GM21447 (cell line): ENCODE results near the gene RILP.
A peak's percentile ranks its signal among the peaks of the same experiment; 100 is the strongest.

Experiments
- ATAC-seq: cut with Tn5 transposase; IDR thresholded peaks from one replicate; pipeline ENCODE4 v1.9.1; 2021; ENCODE audit not compliant: unreplicated experiment

Gene RILP

DNA sequence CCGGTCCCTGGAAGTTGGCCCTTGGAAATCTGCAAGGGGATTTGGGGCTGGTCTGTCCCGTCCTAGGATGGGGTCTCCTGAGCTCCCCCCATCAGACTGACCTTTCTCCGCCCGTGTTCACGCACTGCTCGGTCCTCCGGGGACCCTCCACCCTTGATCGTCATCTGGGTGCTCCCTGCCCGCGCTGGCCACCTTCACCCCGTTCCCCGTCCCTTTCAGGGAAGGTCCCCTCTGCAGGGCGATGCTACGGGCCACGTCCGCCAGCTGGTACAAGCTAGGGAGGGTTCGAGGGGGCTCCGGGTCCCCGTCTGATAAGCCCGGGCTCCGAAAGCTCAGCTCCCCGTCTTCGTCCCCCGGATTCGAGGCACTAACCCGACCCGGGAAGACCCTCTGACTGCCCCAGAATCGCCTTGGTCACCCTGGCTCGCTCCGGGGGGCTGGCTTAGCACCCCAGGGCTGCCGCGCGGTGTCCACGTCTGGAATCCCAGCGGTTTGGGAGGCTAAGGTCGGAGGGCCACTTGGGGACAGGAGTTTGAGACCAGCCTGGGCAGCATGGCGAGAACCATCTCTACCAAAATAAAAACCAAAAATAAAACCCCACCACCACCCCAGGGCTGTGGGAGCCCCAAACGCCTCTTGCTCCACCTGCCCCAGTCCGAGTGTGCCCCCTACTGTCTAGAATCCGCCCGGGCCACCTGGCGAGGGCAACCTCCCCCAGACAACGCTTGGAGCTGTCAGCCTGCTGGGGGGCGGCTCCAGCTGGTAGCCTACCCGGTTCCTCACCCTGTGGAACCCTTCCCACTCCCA, 20.0 kb downstream of the RILP start:
- ATAC-seq = no peak

DNA sequence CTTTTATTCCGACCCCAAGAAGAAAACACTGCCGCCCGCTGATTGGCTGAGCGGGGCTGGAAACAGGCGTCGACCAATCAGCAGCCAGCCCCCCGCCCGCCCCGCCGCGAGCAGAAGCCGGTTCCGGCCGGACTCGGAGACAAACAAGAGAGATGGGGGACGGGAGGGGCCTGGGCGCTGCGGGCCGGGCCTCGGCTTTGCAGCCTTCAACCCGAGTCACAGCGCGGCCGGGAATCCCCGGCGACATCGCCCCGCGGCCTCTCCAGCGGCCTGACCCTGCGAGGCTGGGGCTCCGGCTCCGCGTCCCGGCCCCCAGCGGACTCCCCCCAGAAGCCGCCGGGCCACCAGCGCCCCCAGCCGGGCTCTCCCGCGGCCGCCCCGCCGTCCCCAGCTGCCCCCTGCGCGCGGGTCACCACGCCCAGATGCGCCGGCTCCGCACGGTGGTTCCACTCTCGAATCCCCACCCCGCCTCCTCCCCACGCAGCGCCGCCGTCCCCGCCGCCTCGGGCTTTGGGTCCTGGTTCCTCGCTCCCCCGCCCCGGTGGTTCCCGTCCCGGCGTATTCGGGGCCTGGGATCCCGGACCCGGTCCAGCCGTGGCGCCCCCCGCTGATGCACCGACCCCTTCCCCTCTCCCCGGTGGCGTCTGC, 20.7 kb downstream of the RILP start:
- ATAC-seq = peak; percentile 40

DNA sequence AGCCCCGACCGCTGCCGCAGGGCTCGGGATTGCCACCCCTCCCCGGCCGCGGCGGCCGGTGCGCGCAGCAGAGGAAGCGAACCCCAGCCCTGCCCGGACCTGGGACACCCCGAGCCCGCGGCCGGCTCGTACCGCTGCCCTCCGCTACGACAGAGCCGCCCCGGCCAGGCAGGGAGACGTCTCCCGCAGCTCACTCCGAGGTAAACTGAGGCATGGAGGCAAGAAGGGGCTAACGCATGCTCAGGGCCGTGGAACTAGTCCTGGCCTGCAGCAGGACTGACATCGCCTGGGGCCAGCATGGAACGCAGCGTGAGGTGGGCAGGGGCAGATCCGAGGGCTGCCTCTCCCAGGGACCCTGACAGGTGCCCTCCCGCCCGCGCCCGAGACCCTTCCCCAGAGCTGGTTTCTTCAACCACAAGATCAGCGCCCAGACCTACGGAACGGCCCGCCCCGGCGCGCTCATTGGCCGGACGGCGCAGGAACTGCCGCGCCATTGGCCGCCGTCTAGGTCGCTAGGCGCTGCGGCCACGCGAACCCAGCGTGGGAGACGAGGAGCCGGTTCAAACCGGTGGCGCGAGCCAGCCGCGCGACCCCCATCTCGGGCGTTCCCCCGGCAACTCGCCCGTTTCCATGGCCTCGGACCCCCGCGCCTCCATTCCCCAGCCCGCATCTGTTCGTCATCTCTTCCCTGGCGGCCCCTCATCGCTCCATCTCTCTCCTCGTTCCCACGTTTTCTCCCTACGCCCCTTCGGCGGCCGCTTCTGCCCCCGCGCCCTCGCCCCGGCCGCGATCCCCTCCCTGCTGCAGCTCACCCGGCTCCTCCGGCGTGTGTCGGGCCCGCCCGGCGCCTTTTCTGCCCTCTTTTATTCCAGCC, 21.4 kb downstream of the RILP start, which contains the start of gene SLC43A2:
Gene SLC43A2 (minus strand): TSS at position 853 of the 874 bp plus-strand sequence. CDS start 960 bp downstream, outside the sequence.
- peak; percentile 43 for ATAC-seq

DNA sequence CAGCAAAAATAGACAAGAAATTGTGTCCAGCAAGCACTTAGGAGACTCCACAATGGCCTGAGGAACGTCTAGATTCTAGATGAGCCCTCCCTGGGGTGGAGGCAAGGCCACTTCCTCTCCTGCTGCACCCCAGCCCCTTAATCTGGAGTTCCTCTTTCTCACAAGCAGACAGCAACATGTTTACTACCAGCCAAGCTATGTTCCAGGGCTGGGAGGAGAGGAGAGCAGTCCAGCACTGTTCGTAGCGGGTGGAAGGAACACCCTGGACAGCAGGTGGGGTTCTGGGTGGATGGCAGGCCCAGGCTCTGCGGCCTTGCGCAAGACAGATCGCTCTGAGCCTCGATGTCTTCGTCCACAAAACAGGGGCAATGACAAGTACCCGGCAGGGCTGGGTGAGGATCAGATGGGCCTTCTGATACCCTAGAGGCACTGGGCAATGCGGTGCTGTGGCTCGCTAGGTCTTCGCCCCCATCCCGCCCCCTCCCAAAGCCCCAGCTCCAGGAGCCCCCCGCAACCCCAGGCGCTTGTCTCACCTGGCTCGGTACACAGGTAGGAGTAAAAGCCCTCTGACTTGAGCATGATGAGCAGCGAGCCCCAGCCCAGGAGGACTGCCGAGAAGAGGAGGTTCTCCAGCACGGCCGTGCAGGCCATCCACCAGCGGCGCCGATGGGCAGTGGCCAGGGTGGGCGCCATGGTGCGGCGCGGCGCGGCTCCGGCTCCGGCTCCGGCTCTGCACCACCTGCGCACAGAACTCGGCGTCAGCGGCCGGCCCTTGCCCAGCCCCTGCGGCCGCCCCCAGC, 22.3 kb downstream of the RILP start:
- no peak for ATAC-seq

DNA sequence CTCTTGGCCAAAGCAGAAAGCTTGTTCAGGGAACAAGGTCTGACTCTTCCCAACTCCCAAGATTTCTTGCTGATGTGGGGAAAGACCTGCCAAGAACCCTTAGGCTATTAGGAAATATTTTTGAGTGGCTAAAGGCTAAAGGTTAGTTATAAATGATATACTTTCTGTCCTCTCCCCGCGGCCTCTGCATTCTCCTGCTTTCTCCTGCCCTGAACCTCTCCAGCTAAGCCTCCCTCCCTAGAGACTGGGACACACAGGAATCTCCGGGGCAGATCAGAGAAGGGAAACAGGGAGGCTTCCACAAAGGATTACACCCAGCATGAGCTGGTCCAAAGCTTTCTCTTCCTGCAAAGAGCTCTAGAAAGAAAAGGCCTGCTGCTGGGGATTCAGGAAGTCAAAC, 23.3 kb downstream of the RILP start:
- no peak for ATAC-seq

DNA sequence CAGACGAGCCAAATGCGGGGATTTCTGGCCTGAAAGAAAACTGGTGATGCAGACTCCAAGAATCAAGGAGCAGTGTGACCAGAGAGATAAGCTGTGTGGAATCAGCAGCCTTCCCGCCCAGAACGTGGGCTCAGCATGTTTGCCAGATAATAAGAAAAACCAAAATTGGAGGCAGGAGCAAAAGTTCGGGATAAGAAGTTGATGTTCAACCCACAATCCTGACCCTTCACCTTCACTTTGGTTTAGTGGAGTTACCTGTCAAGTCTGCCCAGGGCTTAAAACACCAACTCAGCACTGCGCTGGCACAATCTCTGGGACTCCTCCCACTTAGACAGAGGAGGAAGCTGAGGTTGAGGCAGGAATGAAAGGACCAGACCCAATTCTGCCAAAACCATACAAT, 24.1 kb downstream of the RILP start:
- no peak for ATAC-seq

DNA sequence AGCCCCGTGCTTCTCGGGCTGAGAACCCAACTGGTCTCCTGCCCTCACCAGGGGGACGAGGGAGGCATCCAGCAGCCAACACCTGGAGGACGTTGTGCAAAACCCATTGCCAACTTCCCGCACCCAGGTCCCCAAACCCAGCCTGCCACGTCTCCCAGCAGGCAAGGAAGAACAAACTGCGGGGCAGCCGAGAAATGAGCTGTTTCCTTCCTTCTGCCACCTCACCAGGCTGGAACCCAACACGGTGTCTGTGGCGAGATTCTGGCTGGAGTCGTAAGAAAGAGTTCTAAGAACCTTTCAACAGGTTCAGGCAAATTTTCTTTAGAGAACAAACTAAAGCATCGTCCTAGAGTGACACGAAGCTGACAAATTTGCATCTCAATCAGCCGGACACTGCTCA, 24.6 kb downstream of the RILP start:
- ATAC-seq = no peak

DNA sequence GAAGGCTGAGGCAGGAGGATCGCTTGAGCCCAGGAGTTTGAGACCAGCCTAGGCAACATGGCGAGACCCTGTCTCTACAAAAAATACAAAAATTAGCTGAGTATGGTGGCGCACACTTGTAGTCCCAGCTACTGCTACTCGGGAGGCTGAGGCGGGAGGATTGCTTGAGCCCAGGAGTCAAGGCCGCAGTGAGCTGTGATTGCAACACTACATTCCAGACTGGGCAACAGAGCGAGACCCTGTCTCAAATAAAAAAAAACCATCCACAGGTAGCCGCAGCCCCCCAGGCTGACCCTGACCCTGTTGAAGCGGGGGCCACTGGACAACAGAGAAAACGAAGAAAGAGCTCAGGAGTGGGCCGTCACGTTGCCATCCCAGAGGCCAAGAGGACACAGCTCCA, 25.0 kb downstream of the RILP start:
- no peak for ATAC-seq

DNA sequence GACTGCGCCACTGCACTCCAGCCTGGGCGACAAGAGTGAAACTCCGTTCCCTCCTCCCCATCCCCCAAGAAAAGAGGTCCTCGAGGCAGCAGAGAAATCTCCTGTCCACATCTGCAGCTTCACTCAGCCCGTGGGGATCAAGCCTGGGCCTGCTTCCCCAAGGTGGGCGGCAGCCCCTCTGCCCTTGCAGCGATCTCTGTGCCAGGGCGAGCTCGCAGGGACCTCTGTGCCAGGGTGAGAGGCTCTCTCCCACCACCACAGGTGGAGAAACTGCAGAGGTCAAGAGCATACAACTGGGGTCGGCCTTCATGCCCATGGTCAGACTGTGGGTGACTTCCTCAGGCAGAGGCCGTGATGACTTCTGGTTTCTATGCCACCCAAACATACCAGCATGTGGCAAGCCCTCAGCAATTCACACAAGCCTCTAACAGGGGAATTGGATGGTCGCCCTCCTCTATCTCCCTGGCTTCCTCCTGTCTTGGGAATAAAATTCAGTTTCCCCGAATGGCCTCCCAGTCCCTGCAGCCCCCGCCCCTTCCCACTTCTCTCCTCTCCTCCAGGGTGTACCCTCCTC, 26.5 kb downstream of the RILP start:
- ATAC-seq = no peak

DNA sequence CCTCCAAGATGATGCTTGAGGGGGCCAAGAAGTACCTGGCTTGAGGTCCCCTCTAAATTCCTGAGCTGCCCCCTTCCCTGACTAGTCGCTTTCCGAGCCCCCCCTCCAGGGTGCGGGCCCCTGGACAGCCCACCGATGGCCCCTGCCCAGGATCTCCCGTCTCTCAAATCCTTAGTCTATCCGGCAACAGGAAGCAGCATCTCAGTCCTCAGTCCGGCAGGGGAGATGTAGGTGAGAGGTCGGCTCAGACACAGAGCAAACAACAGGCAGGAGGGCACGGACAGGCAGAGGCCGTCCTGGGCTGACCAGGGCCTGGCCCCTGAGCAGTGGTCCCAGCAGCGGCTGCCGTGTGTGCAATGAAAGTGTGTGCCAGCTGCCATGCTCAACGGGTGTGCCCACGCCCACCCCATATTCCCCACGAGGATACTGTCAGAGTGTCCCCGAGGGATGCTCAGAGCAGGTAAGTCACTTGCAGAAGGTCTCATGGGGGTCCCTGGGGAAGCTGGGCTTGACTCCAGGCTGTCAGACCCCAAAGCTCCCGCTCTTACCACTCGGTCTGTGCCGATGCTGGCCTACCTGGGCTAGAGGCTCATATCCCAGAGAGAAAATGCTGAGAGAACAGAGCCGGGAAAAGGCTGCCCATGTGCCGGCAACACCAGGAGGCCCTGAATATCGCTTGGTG, 28.3 kb downstream of the RILP start:
- no peak for ATAC-seq

DNA sequence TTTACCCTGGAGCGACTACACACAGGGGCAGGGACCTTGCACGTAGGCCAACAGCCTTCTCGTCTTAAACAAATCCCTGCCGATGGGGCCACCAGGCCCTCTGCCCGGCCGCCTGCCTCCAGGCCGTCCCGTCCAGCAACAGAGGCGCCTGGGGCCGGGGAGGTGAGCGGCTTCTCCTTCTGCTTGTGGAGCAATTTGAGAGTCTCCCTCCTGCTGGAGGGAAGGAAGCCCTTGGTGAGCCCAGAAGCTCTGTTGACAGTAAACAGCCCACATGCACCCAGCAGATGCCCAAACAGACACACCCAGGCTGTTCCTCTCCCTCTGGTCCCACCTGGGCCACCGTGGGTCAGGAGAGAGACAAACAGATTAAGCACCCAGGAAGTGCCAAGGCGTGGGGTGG, 29.2 kb downstream of the RILP start:
- no peak for ATAC-seq

DNA sequence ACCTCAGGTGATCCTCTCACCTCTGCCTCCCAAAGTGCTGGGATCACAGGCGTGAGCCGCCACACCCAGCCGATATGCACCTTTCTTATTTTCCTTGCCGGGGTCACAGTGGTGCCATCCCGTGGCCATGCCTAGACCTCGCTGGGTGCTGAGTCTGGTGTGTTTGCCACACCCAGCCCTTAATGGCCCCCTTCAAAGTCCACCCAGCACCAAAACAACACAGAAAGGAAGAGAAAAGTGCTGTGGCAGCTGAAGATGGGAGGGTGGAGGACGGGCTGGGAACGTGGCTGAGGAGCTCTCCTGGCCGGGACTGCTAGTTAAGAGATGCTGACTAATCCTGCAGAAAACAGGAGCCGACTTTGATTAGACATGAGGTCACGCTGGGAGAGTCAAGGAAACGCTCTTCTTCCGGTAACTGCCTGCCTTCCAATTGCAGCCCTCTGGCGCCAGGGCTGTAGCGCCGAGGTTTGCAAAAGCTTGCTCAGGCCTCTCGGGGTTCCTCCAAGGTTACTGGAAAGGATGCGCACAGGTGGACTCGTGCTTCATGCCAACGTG, 32.0 kb downstream of the RILP start:
- ATAC-seq = no peak

DNA sequence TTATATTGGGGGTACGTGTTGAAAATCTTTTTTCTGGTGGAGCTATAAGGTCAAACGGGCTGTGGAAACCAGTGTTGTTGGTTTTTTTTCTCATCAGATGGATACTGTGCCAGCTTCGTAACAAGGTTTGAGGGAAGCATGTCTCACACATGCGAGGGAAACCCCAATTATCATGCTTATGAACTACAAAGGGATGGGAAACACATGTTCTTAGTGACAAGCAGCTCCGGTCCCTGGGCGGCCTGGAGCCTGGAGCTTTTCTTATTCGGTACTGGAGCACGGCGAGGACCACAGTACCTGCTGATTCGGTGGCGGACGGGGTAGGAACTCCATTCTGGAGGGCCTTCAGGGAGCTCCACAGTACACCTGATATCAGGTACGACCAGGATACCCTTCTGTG, 33.6 kb downstream of the RILP start:
- no peak for ATAC-seq

DNA sequence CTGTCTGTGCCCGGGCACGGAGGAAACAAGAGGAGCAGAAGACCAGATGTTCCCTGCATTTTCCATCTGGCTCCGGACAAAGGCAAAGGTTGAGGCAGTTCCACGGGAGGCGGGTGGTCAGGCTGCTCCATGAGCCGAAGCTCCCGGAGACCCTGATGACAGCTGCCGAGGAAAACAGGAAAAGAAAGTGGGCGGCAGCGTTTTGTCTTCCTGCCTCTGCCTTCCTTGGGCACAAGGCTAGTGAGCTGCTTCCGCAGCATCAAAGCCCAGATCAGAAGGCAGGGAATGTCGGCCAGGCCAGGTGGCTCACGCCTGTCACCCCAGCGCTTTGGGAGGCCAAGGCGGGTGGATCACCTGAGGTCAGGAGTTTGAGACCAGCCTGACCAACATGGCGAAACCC, 37.3 kb downstream of the RILP start:
- ATAC-seq = no peak

DNA sequence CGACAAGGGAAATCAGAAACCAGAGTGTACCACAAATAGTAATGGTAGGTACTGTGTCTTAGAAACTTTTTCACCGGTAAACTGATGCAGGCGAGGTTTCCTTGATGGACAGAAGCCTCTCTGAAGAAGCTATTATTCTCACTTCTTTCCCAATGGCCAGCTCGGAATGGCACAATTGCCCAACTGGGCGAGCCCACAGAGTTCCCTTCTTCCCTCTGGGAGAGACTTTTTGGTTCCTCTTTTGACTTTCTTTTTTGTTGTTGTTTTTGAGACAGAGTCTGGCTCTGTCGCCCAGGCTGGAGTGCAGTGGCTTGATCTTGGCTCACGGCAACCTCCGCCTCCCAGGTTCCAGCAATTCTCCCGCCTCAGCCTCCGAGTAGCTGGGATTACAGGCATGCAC, 38.0 kb downstream of the RILP start:
- no peak for ATAC-seq

DNA sequence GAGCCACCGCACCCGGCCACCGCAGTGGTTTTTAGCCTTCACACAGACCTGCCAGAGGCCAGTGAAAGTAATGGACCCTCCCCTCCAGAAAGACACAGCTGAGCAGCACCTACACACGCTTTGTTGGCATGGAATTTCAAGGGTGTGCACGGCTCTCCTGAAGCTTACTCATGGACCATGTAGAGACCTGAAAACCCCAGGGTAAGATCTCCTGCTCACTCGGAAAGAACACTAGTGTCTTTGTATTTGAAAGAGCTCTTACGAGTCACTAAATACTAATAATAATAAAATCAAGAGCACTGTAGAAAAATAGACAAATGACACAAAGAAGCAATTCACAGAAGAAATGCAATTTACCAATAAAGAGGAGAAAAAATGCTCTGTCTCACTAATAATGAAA, 41.0 kb downstream of the RILP start:
- ATAC-seq = no peak

DNA sequence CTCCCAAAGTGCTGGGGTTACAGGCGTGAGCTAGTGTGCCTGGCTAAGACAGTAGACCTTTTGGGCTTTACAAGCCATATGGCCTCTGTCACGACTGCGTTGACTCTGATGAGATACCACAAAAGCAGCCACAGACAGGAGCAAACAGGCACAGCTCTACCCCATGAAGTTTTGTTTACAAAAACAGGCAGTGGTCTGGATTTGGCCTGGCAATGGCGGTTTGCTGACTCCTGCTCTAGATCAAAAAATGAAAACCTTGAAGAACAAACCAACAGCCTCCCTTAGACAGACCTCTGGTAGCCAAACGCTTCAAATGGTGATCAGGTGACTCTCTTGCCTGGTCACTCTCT, 41.7 kb downstream of the RILP start:
- no peak for ATAC-seq

DNA sequence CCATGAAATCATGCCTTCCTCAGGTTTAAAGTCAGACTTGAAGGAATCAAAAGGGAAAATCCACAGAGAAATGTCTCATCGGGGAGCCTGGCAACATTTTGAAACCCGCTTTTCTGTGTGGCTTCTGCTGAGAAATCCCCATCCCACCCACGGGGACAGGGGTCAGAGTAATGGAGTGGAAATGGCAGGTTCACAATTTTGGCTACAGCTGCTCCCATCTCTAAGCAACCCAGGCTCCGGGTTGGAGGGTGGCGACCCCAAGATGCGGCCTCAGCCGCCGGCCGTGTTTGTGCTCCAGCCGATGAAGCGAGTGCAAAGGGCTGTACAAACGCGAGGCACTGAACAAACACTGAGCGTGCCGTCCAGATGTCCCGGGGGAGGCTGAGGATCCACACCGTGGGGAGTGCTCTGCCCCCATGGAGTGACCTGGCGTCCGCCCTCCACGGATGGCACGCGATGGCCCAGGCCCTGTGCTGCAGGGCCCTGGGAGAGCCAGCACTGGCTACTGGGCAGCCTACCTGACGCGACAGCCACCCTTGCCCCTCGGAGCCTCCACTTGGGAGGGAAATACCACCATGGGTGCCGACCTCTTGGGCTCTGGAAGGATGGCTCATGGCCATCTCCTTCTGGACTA, 43.2 kb downstream of the RILP start:
- ATAC-seq = no peak

DNA sequence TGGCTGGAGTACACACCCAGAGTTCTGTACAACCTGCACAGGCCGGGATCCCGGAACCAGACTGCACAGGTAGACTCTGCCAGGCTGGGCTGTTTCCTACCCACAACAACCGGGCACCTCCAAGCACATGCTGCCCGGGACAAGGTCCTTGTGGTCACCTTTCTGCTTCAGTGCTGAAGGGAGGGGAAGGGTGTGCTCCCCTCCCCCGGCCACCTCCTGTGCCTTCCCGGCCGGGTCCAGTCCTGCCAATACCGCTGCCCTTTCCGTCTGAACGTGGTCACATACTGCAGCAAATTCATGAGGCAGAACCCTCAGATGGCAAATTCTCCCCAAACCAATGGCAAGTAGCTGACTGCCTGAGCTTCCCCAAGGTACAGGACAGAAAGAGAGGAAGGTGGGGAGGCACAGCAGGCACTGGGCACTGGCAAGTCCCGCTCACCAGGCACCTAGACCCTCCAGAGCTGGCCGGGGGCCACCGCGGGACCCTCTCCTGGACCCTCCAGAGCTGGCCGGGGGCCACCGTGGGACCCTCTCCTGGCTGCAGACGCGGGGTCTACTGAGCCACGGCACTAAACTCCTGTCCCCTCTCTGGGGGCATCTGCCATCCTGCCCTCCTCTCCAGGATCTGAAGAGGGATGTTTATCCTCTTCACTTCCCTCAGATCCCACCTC, 43.9 kb downstream of the RILP start:
- no peak for ATAC-seq
